Stimulated activated CD8-positive, alpha-beta memory T cell treated with anti-CD3 and anti-CD28 coated beads, Interleukin-7, amount 100 ng/mL, for 24 hours (primary cell): Measurements from ENCODE around the gene PCNT.

ENCODE experiments used
- DNase-seq: peaks from one replicate; pipeline ENCODE4 v3.0.0-alpha.2; 2020; ENCODE audit warnings: low read depth

The PCNT gene

GRCh38 chr21:46323710-46324389 is at the start of gene PCNT, which contains the start of gene C21orf58:
TSS of gene PCNT (plus strand) at chr21:46324156. CDS start at chr21:46324229, 73 bp downstream.
TSS of gene C21orf58 (minus strand) at chr21:46323870. CDS start at chr21:46322738, 1,132 bp downstream.
- DNase-seq = peak; percentile 94

GRCh38 chr21:46274797-46275390 is 49.1 kb upstream of the PCNT start:
- no peak for DNase-seq

GRCh38 chr21:46284077-46284644 is 39.8 kb upstream of the PCNT start:
- no peak for DNase-seq

- no peak for DNase-seq
Observed at GRCh38 chr21:46284733-46285132, 39.2 kb upstream of the PCNT start.

- no peak for DNase-seq
Observed at GRCh38 chr21:46285206-46285661, 38.7 kb upstream of the PCNT start, which contains the start of gene MCM3AP. TSS of gene MCM3AP (minus strand) at chr21:46285611. CDS start at chr21:46285286, 325 bp downstream.

GRCh38 chr21:46285761-46286647 is 38.0 kb upstream of the PCNT start, which contains the start of gene YBEY:
TSS of gene YBEY (plus strand) at chr21:46286342. CDS start at chr21:46286914, 572 bp downstream.
- DNase-seq = peak; percentile 75

GRCh38 chr21:46286648-46287002 is 37.3 kb upstream of the PCNT start:
- DNase-seq = no peak

- DNase-seq = no peak
Observed at GRCh38 chr21:46287541-46287940, 36.4 kb upstream of the PCNT start.

- no peak for DNase-seq
Observed at GRCh38 chr21:46289655-46290179, 34.2 kb upstream of the PCNT start.

GRCh38 chr21:46291561-46291960 is 32.4 kb upstream of the PCNT start:
- DNase-seq = no peak

- no peak for DNase-seq
Observed at GRCh38 chr21:46294647-46295176, 29.2 kb upstream of the PCNT start.

- no peak for DNase-seq
Observed at GRCh38 chr21:46295177-46295770, 28.7 kb upstream of the PCNT start.

GRCh38 chr21:46295996-46296752 is 27.8 kb upstream of the PCNT start:
- DNase-seq = peak; percentile 21

GRCh38 chr21:46297338-46298271 is 26.4 kb upstream of the PCNT start:
- DNase-seq = no peak

GRCh38 chr21:46299167-46299566 is 24.8 kb upstream of the PCNT start:
- DNase-seq = no peak

- DNase-seq = no peak
Observed at GRCh38 chr21:46301759-46302158, 22.2 kb upstream of the PCNT start.

GRCh38 chr21:46304437-46304836 is 19.5 kb upstream of the PCNT start:
- DNase-seq = no peak

- DNase-seq = no peak
Observed at GRCh38 chr21:46304955-46305354, 19.0 kb upstream of the PCNT start.

GRCh38 chr21:46307625-46308024 is 16.3 kb upstream of the PCNT start:
- no peak for DNase-seq
